HFFc6 (cell line): ENCODE data around the gene EDDM3A. TPM values are rescaled to one million over a fixed set of nuclear protein-coding genes. Genes with fewer than 3 reads are reported as not detected.
"Not testable (repeated sequence)": the region's sequence is repeated elsewhere in the genome, so short reads cannot be mapped to it uniquely, and the experiment has no call there.

Source experiments
- DNase-seq: peaks from one replicate; pipeline ENCODE4 v3.0.0-alpha.2; 2018
- H3K27ac Mint-ChIP-seq: 2 replicates; pipeline ENCODE4 v1.8.0; 2020; ENCODE audit warnings: mild to moderate bottlenecking, mixed read lengths
- H3K27me3 Mint-ChIP-seq: 2 replicates; pipeline ENCODE4 v1.8.0; 2021; ENCODE audit warnings: mild to moderate bottlenecking, moderate library complexity, mixed read lengths; ENCODE audit not compliant: insufficient read depth
- H3K36me3 Mint-ChIP-seq: 2 replicates; pipeline ENCODE4 v1.8.0; 2021; ENCODE audit warnings: low read depth, mixed read lengths
- H3K4me1 Mint-ChIP-seq: 2 replicates; pipeline ENCODE4 v1.8.0; 2020; ENCODE audit warnings: low read depth, mixed read lengths
- H3K4me3 Mint-ChIP-seq: 2 replicates; pipeline ENCODE4 v1.8.0; 2020; ENCODE audit warnings: mild to moderate bottlenecking, moderate library complexity, mixed read lengths
- H3K9me3 Mint-ChIP-seq: 2 replicates; pipeline ENCODE4 v1.8.0; 2020; ENCODE audit warnings: mild to moderate bottlenecking, mixed read lengths
- CTCF ChIP-seq: fragments of 200-600 bp; sonication (generic); IDR thresholded peaks from 2 replicates; pipeline ENCODE4 v1.5.0; 2021; ENCODE audit warnings: antibody characterized with exemption, mild to moderate bottlenecking
- total RNA-seq, 6 experiments: library from RNA; stranded (reverse); fragmentation: NEBNext Ultra II Directional; extraction: Animal tissue kit (Norgen Biotek cat#: 25700); gene quantifications; 2 replicates in 1 of 6; 3 replicates in 5 of 6; pipeline ENCODE4 v1.2.3, GENCODE V29; 2021

EDDM3A gene
- total RNA-seq, 6 experiments from 2014 or later: not detected

- Mint-ChIP-seq H3K36me3 (no peaks in the 10 kb centered on the region), H3K27me3 (no peaks in the 10 kb centered on the region; the same call in 1 of the 2 replicates), H3K9me3 (peaks cover 17% of the 10 kb centered on the region), H3K4me3 (no peak overlapping the region), H3K4me1 (no peaks in the 10 kb centered on the region), H3K27ac (no peak overlapping the region)
- no peak for DNase-seq
- 0 out of 2 replicates have a peak, but pooled peaks have one; percentile 12 for TF ChIP-seq CTCF
Observed at GRCh38 chr14:20757965-20758364, 12.3 kb downstream of the EDDM3A start.

DNA sequence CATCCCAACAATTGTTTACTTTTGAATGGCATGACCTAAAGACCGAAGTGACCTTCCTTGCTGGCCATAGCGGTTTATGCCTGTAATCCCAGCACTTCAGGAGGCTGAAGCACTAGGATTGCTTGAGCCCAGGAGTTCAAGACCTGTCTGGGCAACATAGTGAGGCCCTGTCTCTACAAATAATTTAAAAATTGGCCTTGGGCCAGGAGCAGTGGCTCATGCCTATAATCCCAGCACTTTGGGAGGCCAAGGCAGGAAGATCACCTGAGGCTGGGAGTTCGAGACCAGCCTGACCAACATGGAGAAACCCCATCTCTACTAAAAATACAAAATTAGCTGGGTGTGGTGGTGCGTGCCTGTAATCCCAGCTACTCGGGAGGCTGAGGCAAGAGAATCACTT lies 13.8 kb downstream of the EDDM3A start:
- not testable (repeated sequence) for H3K27me3 Mint-ChIP-seq, H3K27ac Mint-ChIP-seq, H3K4me1 Mint-ChIP-seq, H3K9me3 Mint-ChIP-seq, H3K36me3 Mint-ChIP-seq, DNase-seq, H3K4me3 Mint-ChIP-seq

- Mint-ChIP-seq H3K36me3 (no peaks in the 10 kb centered on the region), H3K27ac (no peak overlapping the region), H3K27me3 (no peaks in the 10 kb centered on the region; the same call in 1 of the 2 replicates), H3K4me3 (no peak overlapping the region), H3K4me1 (no peaks in the 10 kb centered on the region), H3K9me3 (peaks cover 4% of the 10 kb centered on the region)
- DNase-seq: no peak
- TF ChIP-seq CTCF: no peak
Observed at GRCh38 chr14:20760950-20761349, 15.3 kb downstream of the EDDM3A start.

DNA sequence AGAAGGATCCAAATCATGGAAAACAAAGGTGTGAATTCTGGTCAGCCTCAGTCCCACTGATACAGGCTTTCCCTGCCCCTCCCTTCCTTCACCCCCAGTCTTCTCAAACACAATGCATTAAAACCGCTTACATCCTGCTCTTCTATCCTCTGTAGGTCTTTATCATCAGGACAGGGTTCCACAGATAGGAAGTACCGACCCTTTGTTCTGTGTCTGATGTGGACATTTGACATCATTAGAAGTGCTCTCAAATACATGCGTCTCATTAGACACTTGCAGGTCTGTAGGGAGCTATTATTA lies 22.9 kb downstream of the EDDM3A start:
- Mint-ChIP-seq H3K4me3 (no peak overlapping the region), H3K36me3 (no peaks in the 10 kb centered on the region), H3K27ac (no peak overlapping the region), H3K27me3 (peaks cover 4% of the 10 kb centered on the region), H3K9me3 (no peaks in the 10 kb centered on the region), H3K4me1 (no peaks in the 10 kb centered on the region)
- no peak for DNase-seq
- TF ChIP-seq CTCF: no peak

DNA sequence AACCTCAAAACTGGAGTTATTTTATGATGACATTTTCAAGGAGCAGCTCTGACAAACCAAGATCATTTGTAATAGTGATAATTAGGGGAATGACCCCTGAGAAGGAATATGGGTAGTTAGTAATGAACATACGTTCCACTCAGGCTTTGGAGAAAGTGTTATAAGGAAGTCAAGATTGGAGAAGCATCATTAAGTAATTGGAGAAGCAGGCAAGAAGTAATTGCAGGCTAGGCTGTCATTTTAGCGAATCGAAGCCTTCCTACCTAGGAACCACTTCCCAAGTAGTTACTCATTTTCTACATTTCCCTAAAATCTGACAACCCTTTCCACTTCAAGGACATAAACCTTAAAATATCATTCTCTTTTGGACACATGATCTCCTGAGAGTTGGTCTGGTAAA lies 23.7 kb downstream of the EDDM3A start:
- Mint-ChIP-seq H3K27me3 (peaks cover 4% of the 10 kb centered on the region), H3K4me1 (no peaks in the 10 kb centered on the region), H3K4me3 (no peak overlapping the region), H3K27ac (no peak overlapping the region), H3K9me3 (no peaks in the 10 kb centered on the region), H3K36me3 (no peaks in the 10 kb centered on the region)
- TF ChIP-seq CTCF: no peak
- no peak for DNase-seq

DNA sequence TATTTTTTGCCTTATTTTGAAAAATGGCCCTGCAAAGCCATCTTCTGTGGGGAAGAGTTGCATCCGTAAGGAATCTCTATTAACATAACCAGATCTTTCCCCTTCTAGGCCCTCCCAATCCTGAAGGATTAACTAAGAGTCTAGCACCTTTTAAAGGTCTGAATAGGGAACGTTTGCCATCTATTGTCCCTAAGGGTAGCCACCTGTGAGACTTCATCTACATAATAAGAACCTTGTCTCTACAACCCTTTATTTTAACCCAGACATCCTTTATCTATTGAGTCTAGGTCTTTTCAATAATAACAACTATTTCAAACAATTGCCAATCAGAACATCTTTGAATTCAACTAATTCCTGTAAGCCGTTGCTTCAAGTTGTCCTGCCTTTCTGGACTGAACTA lies 27.0 kb downstream of the EDDM3A start:
- no peak overlapping the region for H3K27ac Mint-ChIP-seq
- no peaks in the 10 kb centered on the region for H3K9me3 Mint-ChIP-seq
- no peak for TF ChIP-seq CTCF
- H3K36me3 Mint-ChIP-seq: no peaks in the 10 kb centered on the region
- no peaks in the 10 kb centered on the region for H3K4me1 Mint-ChIP-seq
- no peak overlapping the region for H3K4me3 Mint-ChIP-seq
- no peak for DNase-seq
- peaks cover 2% of the 10 kb centered on the region for H3K27me3 Mint-ChIP-seq
